ENCODE results near the gene MGAT5.

Gene MGAT5

GRCh38 chr2:134372141-134372540 lies 118.3 kb downstream of the MGAT5 start:
- DNase-seq = no peak

GRCh38 chr2:134372611-134373131 lies 118.8 kb downstream of the MGAT5 start:
- DNase-seq = no peak

- DNase-seq = no peak
These were observed 122.1 kb downstream of the MGAT5 start for GRCh38 chr2:134375935-134376334.

DNA sequence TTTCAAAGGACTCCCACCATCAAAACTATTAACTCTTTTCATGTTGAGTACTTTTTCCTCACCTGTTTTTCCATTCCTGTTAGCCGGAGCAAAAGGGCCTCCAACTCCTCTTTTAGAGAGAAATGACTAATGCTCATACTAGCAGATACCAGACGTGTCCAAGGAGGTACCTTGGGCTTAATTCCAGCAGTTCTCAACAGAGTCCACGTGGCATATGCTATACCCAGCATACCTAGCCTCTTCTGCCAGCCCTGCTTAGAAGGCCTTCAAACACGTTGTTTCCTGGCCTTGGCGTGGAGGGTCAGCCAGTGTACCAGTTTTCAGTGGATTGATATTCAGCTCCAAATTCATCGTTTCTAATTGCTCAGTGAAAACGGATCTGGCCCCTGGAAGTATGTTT lies 123.9 kb downstream of the MGAT5 start:
- no peak for DNase-seq

GRCh38 chr2:134379293-134379692 lies 125.4 kb downstream of the MGAT5 start:
- DNase-seq = no peak

- no peak for DNase-seq
These were observed 125.8 kb downstream of the MGAT5 start for GRCh38 chr2:134379722-134380121.

- DNase-seq = no peak
These were observed 127.3 kb downstream of the MGAT5 start for GRCh38 chr2:134381141-134381540.

- DNase-seq = no peak
These were observed 130.3 kb downstream of the MGAT5 start for GRCh38 chr2:134384131-134384530.

DNA sequence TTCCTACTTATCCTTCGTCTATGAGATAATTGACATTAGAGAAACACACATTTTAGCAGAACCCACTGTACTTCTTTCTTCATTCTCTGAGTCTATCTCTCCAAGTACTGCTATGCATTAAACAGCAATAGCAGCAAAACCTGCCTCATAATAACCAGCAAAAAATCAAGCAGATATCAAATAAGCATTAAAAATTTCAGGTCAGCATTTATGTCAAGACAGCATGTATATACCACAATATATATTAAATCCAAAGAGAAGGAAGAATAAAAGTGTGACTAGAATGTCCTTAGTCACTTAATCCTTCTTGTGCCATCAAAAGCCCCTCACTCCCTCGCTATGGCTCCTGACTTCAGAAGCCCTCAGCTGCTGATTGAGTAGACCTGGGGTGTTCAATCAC lies 131.3 kb downstream of the MGAT5 start:
- no peak for DNase-seq

GRCh38 chr2:134386310-134386709 lies 132.4 kb downstream of the MGAT5 start:
- DNase-seq = no peak

GRCh38 chr2:134389381-134389780 lies 135.5 kb downstream of the MGAT5 start:
- no peak for DNase-seq

GRCh38 chr2:134391751-134392160 lies 137.9 kb downstream of the MGAT5 start:
- peak; percentile 3 for DNase-seq

DNA sequence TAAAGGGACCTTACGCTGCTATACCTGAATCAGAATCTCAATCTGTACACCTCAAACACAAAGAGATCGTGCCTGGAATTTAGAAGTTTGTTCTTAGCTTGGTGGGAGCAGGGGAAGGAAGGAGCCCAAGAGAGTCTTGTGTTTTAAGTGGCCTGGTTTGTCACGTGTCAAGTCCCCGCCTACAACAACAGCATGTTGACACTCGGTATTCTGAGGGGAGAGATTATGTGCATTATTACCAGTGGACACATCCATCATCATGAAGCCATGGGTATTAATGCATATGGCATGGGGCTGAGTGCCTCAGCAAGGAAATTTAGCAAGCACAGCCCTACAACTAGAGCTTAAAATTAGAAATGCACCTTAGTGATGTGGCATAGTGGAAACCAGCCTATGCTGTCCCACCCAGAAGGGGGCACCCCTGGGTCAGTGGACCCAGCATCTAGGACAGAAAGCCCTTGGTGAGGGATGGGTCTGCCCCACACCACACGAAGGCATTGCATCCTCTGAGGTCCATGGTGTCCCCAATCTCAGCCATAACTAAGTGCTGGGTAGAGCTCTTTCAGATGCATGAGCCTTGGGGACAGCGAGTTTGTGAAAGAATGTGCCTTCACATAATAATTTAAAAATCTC lies 138.7 kb downstream of the MGAT5 start:
- DNase-seq = no peak

DNA sequence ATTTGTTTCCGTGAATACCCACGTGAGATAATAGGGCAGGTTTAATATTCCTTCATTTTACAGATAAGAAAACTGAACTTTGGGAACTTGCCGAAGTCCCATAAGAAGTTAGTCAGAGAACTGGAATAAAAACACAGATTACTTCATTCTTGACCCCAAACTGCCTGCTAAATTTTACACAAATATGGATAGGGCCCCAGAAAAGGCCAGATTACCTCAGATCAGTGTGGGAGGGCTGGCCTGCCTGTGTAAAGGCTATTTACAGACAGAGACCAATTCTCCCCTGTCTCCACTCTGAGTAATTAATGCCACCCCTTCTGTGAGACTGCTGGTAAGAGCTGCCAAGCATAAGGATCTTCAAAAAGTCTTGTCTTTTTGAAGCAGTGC lies 139.2 kb downstream of the MGAT5 start:
- DNase-seq = no peak

DNA sequence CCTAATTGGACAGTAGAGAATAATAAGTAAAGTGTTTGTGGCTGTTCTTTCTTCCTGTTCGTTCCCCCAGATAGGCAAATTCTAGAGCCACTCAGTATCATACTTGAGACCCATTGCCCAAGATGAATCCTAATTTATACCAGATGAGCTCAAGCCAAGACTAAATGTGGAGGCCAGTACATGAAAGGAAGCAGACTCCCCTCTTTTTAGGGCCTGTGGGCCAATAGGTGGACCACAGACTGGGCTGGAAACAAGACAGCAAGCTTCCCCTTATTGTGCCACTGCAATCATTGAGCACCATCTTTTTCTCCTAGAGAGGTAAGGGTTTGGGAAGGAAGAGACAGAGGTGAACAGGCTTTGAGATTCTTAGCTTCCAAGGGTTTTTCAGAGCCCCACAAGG lies 141.9 kb downstream of the MGAT5 start:
- DNase-seq = no peak

GRCh38 chr2:134396493-134396892 lies 142.6 kb downstream of the MGAT5 start:
- no peak for DNase-seq

DNA sequence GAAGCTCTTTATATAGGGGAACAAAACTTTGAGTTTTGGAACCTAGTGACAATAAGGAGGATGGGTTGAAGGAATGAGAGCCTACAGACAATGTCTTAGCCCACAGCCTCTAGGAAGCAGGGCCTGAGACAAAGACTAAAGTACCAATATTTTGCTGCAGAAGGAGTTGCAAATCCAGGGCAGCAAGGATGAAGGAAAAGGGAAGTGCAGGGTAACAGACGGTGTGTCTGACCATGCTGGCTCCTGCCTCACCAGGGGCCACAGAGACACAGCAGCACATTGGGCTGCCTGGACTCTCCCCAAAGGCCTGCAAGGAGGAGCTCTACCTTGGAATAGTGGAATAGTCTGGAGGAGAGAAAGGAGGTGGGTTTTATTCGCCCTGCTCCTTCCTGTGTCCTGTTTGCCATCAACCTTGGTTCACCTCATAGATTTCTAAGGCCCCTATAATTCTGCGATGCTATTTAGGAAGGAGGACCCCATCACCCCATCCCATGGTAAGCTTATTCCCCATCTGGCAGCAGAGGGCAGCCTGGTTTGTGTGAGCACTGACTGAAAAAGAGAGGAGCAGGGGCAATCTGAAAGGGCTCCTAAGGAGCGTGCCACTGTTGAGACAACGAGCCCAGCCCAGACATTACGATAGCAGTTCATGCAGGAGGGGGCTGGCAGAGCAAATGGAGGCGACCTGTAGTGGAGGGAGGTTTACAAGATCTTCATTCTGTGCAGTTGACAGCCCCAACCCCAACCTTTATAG lies 143.4 kb downstream of the MGAT5 start:
- DNase-seq = no peak

DNA sequence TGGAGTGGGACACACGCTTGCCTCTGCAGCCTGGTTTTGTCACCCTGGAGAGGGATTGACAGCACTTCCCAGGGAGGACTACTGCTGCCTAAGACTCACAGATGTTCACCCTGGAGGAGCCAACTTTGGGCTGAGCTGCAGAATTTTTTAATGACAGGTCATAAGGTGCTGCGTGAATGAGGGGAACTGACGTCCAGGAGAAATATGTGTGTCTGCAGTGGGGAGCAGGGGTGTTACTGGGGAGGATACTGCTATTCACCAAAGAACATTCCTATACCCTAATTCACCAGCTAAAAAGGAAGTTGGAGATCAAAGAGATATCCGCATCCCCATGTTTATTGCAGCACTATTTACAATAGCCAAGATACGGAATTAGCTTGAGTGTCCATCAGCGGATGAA lies 144.4 kb downstream of the MGAT5 start:
- DNase-seq = no peak

DNA sequence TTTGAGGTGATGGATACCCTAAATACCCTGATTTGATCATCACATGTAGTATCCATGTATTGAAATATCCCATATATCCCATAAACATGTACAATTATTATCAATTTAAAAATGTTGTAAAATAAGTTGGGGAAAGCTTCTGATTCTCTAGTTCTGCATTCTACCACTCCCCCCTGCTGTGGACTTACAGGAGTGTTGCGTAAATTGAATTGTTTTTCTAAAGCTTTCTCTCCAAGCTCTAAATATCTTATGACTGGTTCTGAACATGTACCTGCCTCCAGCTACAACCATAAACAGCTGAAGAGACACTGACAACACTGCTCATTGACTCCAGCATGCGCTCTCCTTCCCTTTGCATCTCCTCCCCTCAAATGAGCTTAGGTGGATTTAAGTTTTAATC lies 145.2 kb downstream of the MGAT5 start:
- DNase-seq = no peak

DNA sequence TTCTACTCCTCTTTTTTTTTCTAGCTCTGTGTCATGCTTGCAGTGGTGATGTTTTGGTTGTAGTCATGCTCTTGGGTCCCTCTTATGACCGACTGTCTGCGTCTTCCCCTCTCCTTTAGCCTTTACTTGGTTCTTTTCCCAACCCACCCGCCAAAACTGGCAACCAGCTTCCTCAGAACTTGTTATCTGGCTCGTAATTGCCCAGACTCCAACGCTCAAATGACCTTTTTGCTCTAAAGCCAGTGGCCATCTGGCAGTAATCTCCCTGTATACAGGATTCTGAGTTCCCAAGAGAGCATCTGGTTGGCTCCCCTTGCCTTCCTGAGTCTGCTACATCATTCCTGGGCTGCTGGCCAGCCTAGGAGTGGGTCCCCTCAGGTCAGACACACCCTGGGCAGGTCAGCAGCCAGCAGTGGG lies 147.2 kb downstream of the MGAT5 start:
- no peak for DNase-seq

GRCh38 chr2:134401789-134402188 lies 147.9 kb downstream of the MGAT5 start:
- no peak for DNase-seq

GRCh38 chr2:134402410-134402809 lies 148.5 kb downstream of the MGAT5 start:
- no peak for DNase-seq

- DNase-seq = no peak
These were observed 151.8 kb downstream of the MGAT5 start for GRCh38 chr2:134405611-134406081.

DNA sequence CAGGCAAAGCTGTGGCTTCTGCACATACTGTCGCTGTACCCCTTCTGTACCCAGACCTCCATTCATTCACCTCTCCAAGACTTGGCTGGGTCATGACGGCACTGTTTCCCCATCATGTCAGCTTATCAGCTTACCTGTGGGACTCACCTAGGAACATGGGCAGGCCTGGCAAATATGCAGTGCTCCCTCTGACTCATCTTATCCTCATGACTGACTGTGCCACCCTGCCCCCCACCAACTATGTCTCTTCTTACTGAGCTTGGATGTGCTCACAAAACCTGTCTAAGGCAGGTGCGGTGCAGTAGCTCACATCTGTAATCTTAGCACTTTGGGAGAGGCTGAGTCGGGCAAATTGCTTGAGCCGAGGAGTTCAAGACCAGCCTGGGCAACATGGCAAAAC lies 152.4 kb downstream of the MGAT5 start:
- no peak for DNase-seq

Data from CD4-positive, alpha-beta T cell treated with Interleukin-17A for 1 hour (primary cell).